Duodenal mucosa (tissue), 2 donors: ENCODE measurements around the gene MAP4K4.

Experiments
- H3K27ac ChIP-seq: one replicate; pipeline ENCODE4 v1.7.0; 2013; ENCODE audit warnings: low read depth, low read length
- H3K27me3 ChIP-seq, 2 donors: one replicate each; pipeline ENCODE4 v1.7.0; 2013; ENCODE audit warnings: low read length in 2 of 2, control low read depth in 1 of 2; ENCODE audit not compliant: insufficient read depth in 2 of 2, control insufficient read depth in 1 of 2
- H3K36me3 ChIP-seq, 2 donors: one replicate each; pipeline ENCODE4 v1.7.0; 2013; ENCODE audit warnings: low read length in 2 of 2, control low read depth in 1 of 2; ENCODE audit not compliant: insufficient read depth in 2 of 2, control insufficient read depth in 1 of 2
- H3K4me1 ChIP-seq, 2 donors: one replicate each; pipeline ENCODE4 v1.7.0; 2013; ENCODE audit warnings: low read length in 2 of 2, control low read depth in 1 of 2; ENCODE audit not compliant: insufficient read depth in 2 of 2, control insufficient read depth in 1 of 2
- H3K4me3 ChIP-seq, 2 donors: one replicate each; pipeline ENCODE4 v1.7.0; 2013; ENCODE audit warnings: low read length in 2 of 2, low read depth in 1 of 2
- H3K9ac ChIP-seq, 2 donors: one replicate each; pipeline ENCODE4 v1.7.0; 2013; ENCODE audit warnings: low read length in 2 of 2, low read depth in 1 of 2
- H3K9me3 ChIP-seq, 2 donors: one replicate each; pipeline ENCODE4 v1.7.0; 2013; ENCODE audit warnings: low read length in 2 of 2, control low read depth in 1 of 2; ENCODE audit not compliant: control insufficient read depth in 1 of 2

The MAP4K4 gene

DNA sequence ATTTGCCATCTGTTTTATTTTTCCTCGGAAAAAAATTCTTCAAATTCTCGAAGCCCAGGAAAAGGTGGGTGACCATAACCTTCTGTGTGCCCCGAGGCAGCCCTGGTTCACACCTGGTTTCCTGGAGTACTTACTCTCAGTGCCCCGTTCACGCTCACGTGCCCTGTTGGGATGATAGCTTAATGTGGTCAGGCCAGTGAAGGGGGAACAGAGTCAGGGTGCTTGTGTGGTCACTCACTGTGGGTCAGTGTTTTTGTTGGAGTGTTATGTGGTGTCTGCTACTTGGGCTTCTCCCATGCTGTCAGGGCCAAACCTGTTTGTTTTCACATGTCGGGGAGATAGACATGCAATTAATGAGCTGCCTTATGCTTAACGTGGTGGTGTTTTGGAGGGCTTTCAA lies 78.1 kb downstream of the MAP4K4 start:
- no peak overlapping the region for H3K27ac ChIP-seq
- H3K4me1 ChIP-seq, result peaks cover 0 to 27% of the 10 kb centered on the region in 2 donors
- no peak overlapping the region for H3K9ac ChIP-seq
- H3K9me3 ChIP-seq, result no peaks in the 10 kb centered on the region
- no peaks in the 10 kb centered on the region for H3K27me3 ChIP-seq
- no peak overlapping the region for H3K4me3 ChIP-seq
- H3K36me3 ChIP-seq, result no peaks in the 10 kb centered on the region

DNA sequence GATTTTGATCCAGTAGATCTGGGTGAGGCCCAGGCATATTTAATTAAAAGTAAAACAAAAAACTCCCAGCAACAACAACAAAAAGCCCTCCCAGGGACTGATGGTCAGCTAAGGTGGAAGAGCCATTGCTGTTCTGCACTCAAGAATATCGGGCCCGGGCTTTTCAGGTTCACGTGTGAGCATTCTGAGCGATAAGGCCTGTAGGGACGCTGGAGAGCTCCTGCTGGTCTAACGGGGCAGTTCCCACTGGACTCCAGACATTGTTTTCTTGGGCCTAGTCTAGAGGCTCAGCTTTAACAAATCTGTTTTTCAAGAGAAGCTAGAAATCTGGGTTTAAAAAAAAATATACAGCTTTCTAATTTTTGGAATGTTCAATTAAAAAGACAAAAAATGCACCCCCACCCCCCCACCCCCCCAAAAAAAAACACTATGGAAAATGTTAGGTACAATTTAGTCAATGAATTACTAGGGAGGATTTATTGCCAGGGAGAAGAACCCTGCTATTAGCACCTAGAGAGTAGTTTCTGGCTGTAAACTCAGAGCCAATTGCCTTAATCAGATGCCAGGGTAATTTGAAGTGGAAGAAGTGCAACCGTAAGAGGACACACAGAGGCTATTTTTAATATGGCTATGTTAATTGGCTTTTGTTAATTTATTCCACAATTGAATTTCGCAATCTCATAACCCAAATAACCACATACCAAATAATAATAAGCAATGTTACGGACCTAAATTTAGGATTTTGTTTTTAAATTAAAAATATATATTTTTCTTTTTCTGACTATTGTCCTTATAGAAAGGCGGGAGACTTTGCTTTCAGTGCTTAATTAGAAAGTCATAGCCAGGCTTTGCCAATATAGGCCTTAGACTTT lies 78.9 kb downstream of the MAP4K4 start:
- H3K27me3 ChIP-seq, result no peaks in the 10 kb centered on the region
- no peak overlapping the region for H3K9ac ChIP-seq
- no peaks in the 10 kb centered on the region for H3K36me3 ChIP-seq
- H3K4me3 ChIP-seq, result no peak overlapping the region
- peaks cover 0 to 23% of the 10 kb centered on the region in 2 donors for H3K4me1 ChIP-seq
- H3K9me3 ChIP-seq, result no peaks in the 10 kb centered on the region
- H3K27ac ChIP-seq, result no peak overlapping the region

DNA sequence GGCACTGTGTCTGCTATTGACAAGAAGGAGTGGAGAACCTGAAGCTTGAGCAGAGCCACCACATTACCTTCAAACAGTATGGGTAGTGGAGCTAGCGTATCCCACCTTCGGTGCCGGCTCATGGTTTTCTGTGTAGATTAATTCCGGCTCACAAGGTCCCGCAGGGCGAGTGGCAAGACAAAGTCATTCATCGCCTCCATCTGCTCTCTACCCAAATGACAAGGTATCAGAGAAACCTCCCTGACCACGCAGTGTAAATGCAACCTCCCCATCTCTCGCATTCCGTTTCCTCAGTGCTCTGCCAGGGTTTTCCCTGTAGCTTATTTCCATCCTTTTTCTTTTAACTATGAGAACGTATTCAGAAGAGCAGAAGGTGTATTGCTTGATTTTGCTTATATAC lies 79.8 kb downstream of the MAP4K4 start:
- H3K27me3 ChIP-seq, result no peaks in the 10 kb centered on the region
- H3K4me1 ChIP-seq, result peaks cover 0 to 18% of the 10 kb centered on the region in 2 donors
- no peak overlapping the region for H3K27ac ChIP-seq
- H3K9ac ChIP-seq, result no peak overlapping the region
- H3K36me3 ChIP-seq, result no peaks in the 10 kb centered on the region
- no peaks in the 10 kb centered on the region for H3K9me3 ChIP-seq
- no peak overlapping the region for H3K4me3 ChIP-seq

DNA sequence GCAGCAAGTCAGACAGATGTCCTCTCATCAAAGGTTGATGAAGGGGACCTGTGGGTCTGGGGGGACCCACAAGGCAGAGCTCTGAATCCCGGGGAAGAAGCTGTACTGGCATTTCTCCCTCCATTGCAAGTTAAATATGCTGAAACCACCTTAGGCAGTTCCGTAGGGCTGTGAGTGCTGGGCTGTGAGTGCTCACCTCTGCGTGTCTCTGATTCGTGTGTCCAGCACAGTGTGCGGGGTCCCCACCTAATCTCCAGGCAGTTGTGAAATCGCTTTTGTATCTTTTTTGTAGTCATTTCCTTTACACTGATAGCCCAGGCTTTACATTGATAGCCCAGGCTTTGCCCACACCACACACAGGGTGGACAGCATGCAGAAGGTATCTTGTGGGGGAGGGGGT lies 80.6 kb downstream of the MAP4K4 start:
- Histone ChIP-seq H3K27me3 (no peaks in the 10 kb centered on the region), H3K27ac (no peak overlapping the region), H3K4me1 (peaks cover 0 to 18% of the 10 kb centered on the region in 2 donors), H3K36me3 (no peaks in the 10 kb centered on the region), H3K9me3 (no peaks in the 10 kb centered on the region), H3K4me3 (no peak overlapping the region), H3K9ac (no peak overlapping the region)

DNA sequence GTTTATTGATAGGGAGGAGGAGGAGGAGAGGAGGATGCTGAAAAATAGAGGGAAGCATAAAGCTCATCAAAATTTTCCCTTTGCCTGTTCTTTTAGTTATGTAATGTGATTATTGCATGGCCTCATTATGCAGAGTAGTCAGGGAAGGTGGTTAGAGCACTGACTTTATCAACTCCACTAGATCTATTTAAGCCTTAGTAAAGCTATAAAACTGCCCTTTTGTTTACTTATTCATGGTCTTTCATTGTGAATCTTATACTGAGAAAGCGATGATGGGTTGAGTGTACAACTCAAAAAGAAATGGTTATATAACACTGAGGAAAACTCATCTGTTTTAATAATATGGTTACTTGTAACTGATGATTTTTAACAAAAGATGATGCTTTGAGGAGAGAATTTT lies 81.7 kb downstream of the MAP4K4 start:
- H3K9me3 ChIP-seq, result no peaks in the 10 kb centered on the region
- no peak overlapping the region for H3K9ac ChIP-seq
- no peaks in the 10 kb centered on the region for H3K36me3 ChIP-seq
- H3K27me3 ChIP-seq, result no peaks in the 10 kb centered on the region
- H3K27ac ChIP-seq, result no peak overlapping the region
- peaks cover 3 to 18% of the 10 kb centered on the region in 2 donors for H3K4me1 ChIP-seq
- no peak overlapping the region for H3K4me3 ChIP-seq

DNA sequence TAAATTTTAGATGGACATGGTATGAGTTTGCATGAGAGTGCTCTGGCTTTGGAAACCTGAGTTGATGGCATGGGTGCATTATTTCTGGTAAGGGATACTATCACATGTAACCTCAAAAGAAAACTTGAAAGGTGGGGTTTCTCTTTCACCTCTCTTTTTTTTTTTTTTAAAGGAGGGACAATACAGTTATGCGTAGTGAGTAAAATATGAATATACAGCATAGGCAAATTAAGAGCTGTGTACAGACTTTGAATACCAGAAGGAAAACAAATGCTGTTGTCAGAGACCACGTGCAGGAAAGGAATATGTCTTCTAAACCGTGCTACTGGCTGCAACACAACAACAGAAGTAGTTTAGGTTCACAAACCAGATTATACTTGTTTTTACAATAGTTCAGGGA lies 82.1 kb downstream of the MAP4K4 start:
- no peaks in the 10 kb centered on the region for H3K27me3 ChIP-seq
- no peak overlapping the region for H3K4me3 ChIP-seq
- H3K27ac ChIP-seq, result no peak overlapping the region
- no peaks in the 10 kb centered on the region for H3K9me3 ChIP-seq
- H3K9ac ChIP-seq, result no peak overlapping the region
- no peaks in the 10 kb centered on the region for H3K36me3 ChIP-seq
- H3K4me1 ChIP-seq, result peaks cover 4 to 18% of the 10 kb centered on the region in 2 donors

DNA sequence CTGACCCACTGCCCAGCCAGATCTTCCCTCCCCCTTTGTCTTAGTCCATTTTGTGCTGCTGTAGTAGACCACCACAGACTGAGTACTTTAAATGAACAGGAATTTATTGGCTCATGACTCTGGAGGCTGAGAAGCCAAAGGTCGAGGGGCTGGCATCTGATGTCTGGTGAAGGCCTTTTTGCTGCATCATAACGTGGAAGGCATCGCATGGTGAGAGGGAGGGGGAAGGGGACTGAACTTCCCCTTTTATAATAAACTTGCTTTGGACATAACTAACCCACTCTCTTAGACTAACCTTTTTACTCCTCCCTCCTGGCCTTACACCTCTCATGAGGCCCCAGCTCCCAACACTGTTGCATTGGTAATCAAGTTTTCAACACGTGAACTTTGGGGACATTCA lies 83.8 kb downstream of the MAP4K4 start:
- H3K9ac ChIP-seq, result no peak overlapping the region
- peaks cover 4 to 5% of the 10 kb centered on the region in 2 donors for H3K4me1 ChIP-seq

DNA sequence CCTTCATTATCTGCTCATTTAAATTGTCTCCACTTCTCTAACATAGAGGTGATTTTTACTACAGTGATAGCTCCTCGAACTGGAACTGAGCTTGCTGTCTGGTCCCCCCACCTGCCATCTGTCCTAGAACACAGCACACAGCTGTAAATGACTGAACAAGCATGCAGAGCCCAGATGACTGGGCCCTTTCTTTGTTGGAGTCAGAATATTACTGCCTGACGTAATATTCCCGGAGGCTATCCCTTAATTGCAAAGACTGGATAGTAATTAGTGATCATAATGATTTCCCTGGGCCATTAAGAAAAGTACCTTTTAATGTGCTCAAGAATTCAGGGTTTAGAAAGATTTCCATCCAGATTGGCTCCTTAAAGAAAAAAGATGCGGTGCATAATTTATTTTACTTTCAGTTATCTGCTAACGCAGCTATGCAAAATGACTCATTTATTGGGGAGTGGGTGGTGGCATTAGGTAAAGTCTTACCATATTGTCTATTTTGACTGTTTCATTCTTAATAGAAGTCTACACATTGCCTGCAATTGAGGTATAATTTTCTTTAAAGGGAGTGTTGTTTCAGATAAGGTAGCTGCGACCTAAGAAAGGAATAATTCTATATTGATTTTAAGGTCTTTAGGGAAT lies 84.4 kb downstream of the MAP4K4 start:
- H3K9me3 ChIP-seq, result no peaks in the 10 kb centered on the region
- H3K4me1 ChIP-seq, result peaks cover 4% of the 10 kb centered on the region in 2 donors
- H3K27ac ChIP-seq, result no peak overlapping the region
- H3K36me3 ChIP-seq, result no peaks in the 10 kb centered on the region
- no peaks in the 10 kb centered on the region for H3K27me3 ChIP-seq
- no peak overlapping the region for H3K4me3 ChIP-seq
- no peak overlapping the region for H3K9ac ChIP-seq

More for the DNA sequence above, 83.8 kb downstream of the MAP4K4 start:
- Histone ChIP-seq H3K36me3 (no peaks in the 10 kb centered on the region), H3K9me3 (no peaks in the 10 kb centered on the region), H3K27ac (no peak overlapping the region), H3K4me3 (no peak overlapping the region), H3K27me3 (no peaks in the 10 kb centered on the region)

DNA sequence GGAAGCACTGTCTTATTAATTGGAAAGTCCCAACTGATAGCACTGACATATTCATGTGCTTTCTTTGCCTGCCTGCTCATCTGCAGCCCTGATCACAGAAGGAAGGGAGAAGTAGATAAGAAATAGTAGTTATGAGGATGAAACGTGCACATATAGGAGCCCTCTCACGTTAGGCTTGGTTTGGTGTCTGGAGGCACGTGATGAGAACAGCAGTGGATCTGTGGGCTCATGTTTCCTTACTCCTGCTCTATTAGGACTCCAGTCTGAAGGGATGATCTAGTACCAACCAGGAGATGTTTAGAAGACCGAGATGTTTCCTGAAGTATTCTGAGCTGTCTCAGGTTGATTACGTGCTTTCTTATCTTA lies 84.9 kb downstream of the MAP4K4 start:
- Histone ChIP-seq H3K9me3 (no peaks in the 10 kb centered on the region), H3K4me1 (peaks cover 0 to 4% of the 10 kb centered on the region in 2 donors), H3K4me3 (no peak overlapping the region), H3K9ac (no peak overlapping the region), H3K36me3 (no peaks in the 10 kb centered on the region), H3K27ac (no peak overlapping the region), H3K27me3 (no peaks in the 10 kb centered on the region)

DNA sequence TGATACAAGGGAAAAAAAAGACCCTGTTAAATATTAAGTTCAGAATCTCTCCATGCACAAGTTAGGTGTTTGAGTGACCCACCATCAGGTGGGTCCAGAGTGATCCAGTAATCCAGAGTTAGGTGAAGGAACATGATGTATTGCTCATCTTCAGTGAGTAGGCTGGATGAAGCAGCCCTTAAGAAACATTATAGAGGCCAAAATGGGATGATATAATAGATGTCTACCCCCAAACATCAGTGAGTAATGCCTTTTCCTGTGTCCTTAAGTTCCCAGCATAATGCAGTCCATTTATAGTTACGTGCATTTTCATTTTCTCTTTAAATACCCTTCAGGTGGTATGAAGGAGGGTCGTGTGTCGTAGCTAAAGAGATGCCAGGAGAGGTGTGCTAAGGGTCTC lies 89.6 kb downstream of the MAP4K4 start:
- Histone ChIP-seq H3K4me1 (peaks cover 6 to 9% of the 10 kb centered on the region in 2 donors), H3K27ac (no peak overlapping the region), H3K4me3 (no peak overlapping the region)

More for the DNA sequence above, 89.6 kb downstream of the MAP4K4 start:
- Histone ChIP-seq H3K9me3 (no peaks in the 10 kb centered on the region), H3K27me3 (no peaks in the 10 kb centered on the region), H3K36me3 (no peaks in the 10 kb centered on the region), H3K9ac (no peak overlapping the region)
